ENCODE results near the gene STAT5A.
"Not testable (repeated sequence)": the region's sequence is repeated elsewhere in the genome, so short reads cannot be mapped to it uniquely, and the experiment has no call there.

GRCh38 chr17:42245183-42245582, 43.1 kb upstream of the STAT5A start:
- not testable (repeated sequence) for TF ChIP-seq ZNF639, ZNF747, YY1 (tag by site-specific recombination; IDR thresholded peaks at IDR 0.05)
